Measurements from ENCODE around the gene IFNLR1.

GRCh38 chr1:24210195-24210627, 23.1 kb upstream of the IFNLR1 start:
- TF ChIP-seq CTCF (IDR thresholded peaks at IDR 0.05 in 2 of 3, conservative IDR thresholded peaks at IDR 0.05 in 1 of 3; ENCODE audit: insufficient read depth in 2 of 3, low read depth in 1 of 3, low read length in 3 of 3) (no peak), CHCHD3 (CRISPR knock-in tag; IDR thresholded peaks at IDR 0.05) (no peak)

All from K562 (cell line).